LNCaP clone FGC (cell line): ENCODE measurements around the gene CEP83.
A peak's percentile ranks its signal among the peaks of the same experiment; 100 is the strongest.

Experiments
- DNase-seq: peaks from one replicate; pipeline ENCODE4 v3.0.0-alpha.2; 2011; ENCODE audit warnings: low read depth
- H3K4me3 ChIP-seq: 2 replicates; pipeline ENCODE4 v1.5.1; 2011; ENCODE audit warnings: mild to moderate bottlenecking, low read depth, low read length, control low read depth
- CTCF ChIP-seq: IDR thresholded peaks from 2 replicates; pipeline ENCODE4 v1.5.1; 2012; ENCODE audit warnings: mild to moderate bottlenecking; ENCODE audit not compliant: control insufficient read depth, insufficient read depth; ENCODE audit errors: extremely low read depth

Gene CEP83

GRCh38 chr12:94305130-94305957 is 154.3 kb downstream of the CEP83 start:
- H3K4me3 ChIP-seq, result no peak overlapping the region
- peak; percentile 45 for DNase-seq
- no peak for TF ChIP-seq CTCF

- peak; percentile 30 for DNase-seq
- TF ChIP-seq CTCF, result no peak
- no peak overlapping the region for H3K4me3 ChIP-seq
These were observed 155.1 kb downstream of the CEP83 start for GRCh38 chr12:94304566-94305061.

GRCh38 chr12:94304012-94304411 is 155.7 kb downstream of the CEP83 start:
- no peak for DNase-seq
- no peak for TF ChIP-seq CTCF
- H3K4me3 ChIP-seq, result no peak overlapping the region

GRCh38 chr12:94299846-94300245 is 159.8 kb downstream of the CEP83 start:
- no peak for TF ChIP-seq CTCF
- no peak for DNase-seq
- no peak overlapping the region for H3K4me3 ChIP-seq

- peak; percentile 41 for DNase-seq
- no peak for TF ChIP-seq CTCF
- H3K4me3 ChIP-seq, result no peak overlapping the region
These were observed 161.7 kb downstream of the CEP83 start for GRCh38 chr12:94297876-94298505.

GRCh38 chr12:94297096-94297699 is 162.5 kb downstream of the CEP83 start:
- no peak overlapping the region for H3K4me3 ChIP-seq
- DNase-seq, result no peak

More at GRCh38 chr12:94297096-94297699, 162.5 kb downstream of the CEP83 start:
- TF ChIP-seq CTCF, result no peak
